Kidney (tissue), 14 donors: ENCODE data around the gene ZNF618. TPM values are rescaled to one million over a fixed set of nuclear protein-coding genes. Genes with fewer than 3 reads are reported as not detected.

Experiments used
- DNase-seq, 5 donors: peaks; one replicate each; pipeline ENCODE4 v3.0.0-alpha.2; 2013 to 2020
- FAIRE-seq: peaks from 2 replicates; lab custom pipeline; 2012; peaks lifted over from hg19 to GRCh38; lab: Jason Lieb, UNC
- H3K27ac ChIP-seq, 2 donors: one replicate each; pipeline ENCODE4 v1.7.0; 2013; ENCODE audit warnings: low read depth in 2 of 2, low read length in 2 of 2, inconsistent platforms in 1 of 2
- H3K27me3 ChIP-seq: one replicate; pipeline ENCODE4 v1.7.1; 2013; ENCODE audit warnings: low read length, inconsistent platforms; ENCODE audit not compliant: control insufficient read depth, insufficient read depth
- H3K36me3 ChIP-seq, 3 donors: one replicate each; pipeline versions ENCODE4 v1.7.0 to v1.7.1; 2013; ENCODE audit warnings: low read length in 3 of 3, control low read depth in 1 of 3, inconsistent platforms in 1 of 3; ENCODE audit not compliant: insufficient read depth in 3 of 3, control insufficient read depth in 2 of 3
- H3K4me1 ChIP-seq, 3 donors: one replicate each; pipeline versions ENCODE4 v1.7.0 to v1.7.1; 2013; ENCODE audit warnings: low read length in 3 of 3, inconsistent platforms in 1 of 3, low read depth in 1 of 3; ENCODE audit not compliant: control insufficient read depth in 2 of 3, insufficient read depth in 2 of 3
- H3K4me3 ChIP-seq, 3 donors: one replicate each; pipeline versions ENCODE4 v1.7.0 to v1.8.1; 2013; ENCODE audit warnings: low read length in 3 of 3, control low read depth in 1 of 3, inconsistent platforms in 1 of 3
- H3K9ac ChIP-seq, 3 donors: one replicate each; pipeline versions ENCODE4 v1.7.0 to v1.7.1; 2013; ENCODE audit warnings: low read length in 3 of 3, control low read depth in 1 of 3, inconsistent platforms in 1 of 3
- H3K9me3 ChIP-seq, 3 donors: one replicate each; pipeline versions ENCODE4 v1.7.0 to v1.7.1; 2013; ENCODE audit warnings: low read length in 3 of 3, control low read depth in 1 of 3, inconsistent platforms in 1 of 3; ENCODE audit not compliant: control insufficient read depth in 2 of 3, insufficient read depth in 1 of 3
- intact Hi-C: fragments of 100-400 bp; cut with DNase I; formaldehyde crosslinking; loops from one replicate; pipeline ENCODE4 v1.11.1; 2022
- polyA plus RNA-seq: library from polyadenylated mRNA; stranded (reverse); fragments of 350-450 nt; fragmentation: Illumina TruSeq; extraction: RNeasy Lipid Tissue Mini Kit (QIAGEN cat#74804); gene quantifications from one replicate; pipeline ENCODE4 v1.2.3, GENCODE V29; 2014; ENCODE audit warnings: low read depth, low replicate concordance; ENCODE audit not compliant: insufficient read depth
- total RNA-seq: library from RNA; stranded (reverse); fragmentation: NEBNext Ultra II Directional; extraction: Animal tissue kit (Norgen Biotek cat#: 25700); gene quantifications from one replicate; pipeline ENCODE4 v1.2.1, GENCODE V29; 2021
- TF ChIP-seq, protein P1 (sequence below): IDR thresholded peaks from 3 replicates; pipeline ENCODE4 v1.5.1; 2012; ENCODE audit warnings: mild to moderate bottlenecking, moderate library complexity, borderline replicate concordance; ENCODE audit not compliant: insufficient read depth; ENCODE audit errors: extremely low read depth
- donor health status: control.
- donor health status: control.
- donor health status: control.
- donor health status: control.
- donor health status: control.
- donor health status: DM: yes; HTN: yes; CAD: no.
- donor health status: Normal renal cell carcinoma (clear cell type).

The ZNF618 gene
- total and polyA plus RNA-seq, 2 donors from 2014 or later = 5.6 to 31.9 TPM

DNA sequence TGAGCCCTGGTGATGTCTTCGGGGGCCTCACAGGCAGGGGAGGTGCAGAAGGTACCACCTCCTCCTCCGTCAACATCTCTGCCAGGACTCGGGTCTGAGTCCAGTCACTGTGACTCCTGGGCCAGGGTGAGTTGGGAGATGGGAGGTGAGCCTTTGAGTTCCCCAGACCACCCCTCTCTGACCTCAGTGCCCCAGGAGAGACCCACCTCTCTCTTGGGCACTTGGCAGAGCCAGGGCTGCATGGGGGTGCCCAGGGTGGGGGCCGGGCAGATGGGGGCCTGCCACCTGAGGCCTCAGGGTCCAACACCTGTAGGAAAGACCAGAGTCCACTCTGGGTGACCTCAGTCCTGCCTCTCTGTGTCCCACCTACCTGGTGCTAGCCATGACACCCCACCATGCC lies 216.2 kb downstream of the ZNF618 start:
- H3K27ac ChIP-seq = no peak overlapping the region
- peaks cover 0 to 13% (median 10%) of the 10 kb centered on the region in 3 donors for H3K4me1 ChIP-seq
- FAIRE-seq (no peak), DNase-seq (peak in 1 of 5 donors; percentile 41)
- no peak overlapping the region for H3K4me3 ChIP-seq
- H3K9ac ChIP-seq = no peak overlapping the region
- intact Hi-C loops = no loop called here
- no peaks in the 10 kb centered on the region for H3K27me3 ChIP-seq
- peaks cover 0 to 36% (median 12%) of the 10 kb centered on the region in 3 donors for H3K36me3 ChIP-seq
- H3K9me3 ChIP-seq = no peaks in the 10 kb centered on the region
- TF ChIP-seq, protein P1, sequence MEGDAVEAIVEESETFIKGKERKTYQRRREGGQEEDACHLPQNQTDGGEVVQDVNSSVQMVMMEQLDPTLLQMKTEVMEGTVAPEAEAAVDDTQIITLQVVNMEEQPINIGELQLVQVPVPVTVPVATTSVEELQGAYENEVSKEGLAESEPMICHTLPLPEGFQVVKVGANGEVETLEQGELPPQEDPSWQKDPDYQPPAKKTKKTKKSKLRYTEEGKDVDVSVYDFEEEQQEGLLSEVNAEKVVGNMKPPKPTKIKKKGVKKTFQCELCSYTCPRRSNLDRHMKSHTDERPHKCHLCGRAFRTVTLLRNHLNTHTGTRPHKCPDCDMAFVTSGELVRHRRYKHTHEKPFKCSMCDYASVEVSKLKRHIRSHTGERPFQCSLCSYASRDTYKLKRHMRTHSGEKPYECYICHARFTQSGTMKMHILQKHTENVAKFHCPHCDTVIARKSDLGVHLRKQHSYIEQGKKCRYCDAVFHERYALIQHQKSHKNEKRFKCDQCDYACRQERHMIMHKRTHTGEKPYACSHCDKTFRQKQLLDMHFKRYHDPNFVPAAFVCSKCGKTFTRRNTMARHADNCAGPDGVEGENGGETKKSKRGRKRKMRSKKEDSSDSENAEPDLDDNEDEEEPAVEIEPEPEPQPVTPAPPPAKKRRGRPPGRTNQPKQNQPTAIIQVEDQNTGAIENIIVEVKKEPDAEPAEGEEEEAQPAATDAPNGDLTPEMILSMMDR = no peak

DNA sequence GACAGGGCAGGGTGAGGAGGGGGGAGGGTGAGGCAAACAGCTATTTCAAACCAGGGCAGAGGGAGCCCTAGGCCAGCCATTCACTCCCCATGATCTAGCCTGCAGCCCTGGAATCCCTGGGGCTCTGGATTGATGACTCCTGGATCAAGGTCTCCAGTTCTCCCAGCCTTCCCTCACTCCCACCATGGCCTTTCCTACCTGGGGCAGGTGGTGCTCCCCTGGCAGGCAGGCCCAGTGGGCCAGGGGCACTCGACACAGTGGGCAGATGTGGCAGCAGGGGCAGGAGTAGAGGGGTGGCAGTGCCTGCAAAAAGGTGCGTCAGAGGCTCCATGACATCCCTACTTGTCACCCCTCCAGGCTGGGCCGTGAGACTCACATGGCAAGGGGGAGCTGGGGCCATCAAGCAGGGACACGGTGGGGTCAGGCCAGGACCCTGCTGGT lies 216.9 kb downstream of the ZNF618 start:
- intact Hi-C loops = no loop called here
- Histone ChIP-seq H3K27ac (no peak overlapping the region), H3K9me3 (no peaks in the 10 kb centered on the region), H3K4me3 (no peak overlapping the region), H3K4me1 (peaks cover 0 to 18% (median 12%) of the 10 kb centered on the region in 3 donors), H3K27me3 (no peaks in the 10 kb centered on the region), H3K9ac (no peak overlapping the region), H3K36me3 (peaks cover 0 to 38% (median 12%) of the 10 kb centered on the region in 3 donors)
- TF ChIP-seq, protein P1 = no peak
- DNase-seq = peak in 1 of 5 donors; percentile 61
- FAIRE-seq = no peak

DNA sequence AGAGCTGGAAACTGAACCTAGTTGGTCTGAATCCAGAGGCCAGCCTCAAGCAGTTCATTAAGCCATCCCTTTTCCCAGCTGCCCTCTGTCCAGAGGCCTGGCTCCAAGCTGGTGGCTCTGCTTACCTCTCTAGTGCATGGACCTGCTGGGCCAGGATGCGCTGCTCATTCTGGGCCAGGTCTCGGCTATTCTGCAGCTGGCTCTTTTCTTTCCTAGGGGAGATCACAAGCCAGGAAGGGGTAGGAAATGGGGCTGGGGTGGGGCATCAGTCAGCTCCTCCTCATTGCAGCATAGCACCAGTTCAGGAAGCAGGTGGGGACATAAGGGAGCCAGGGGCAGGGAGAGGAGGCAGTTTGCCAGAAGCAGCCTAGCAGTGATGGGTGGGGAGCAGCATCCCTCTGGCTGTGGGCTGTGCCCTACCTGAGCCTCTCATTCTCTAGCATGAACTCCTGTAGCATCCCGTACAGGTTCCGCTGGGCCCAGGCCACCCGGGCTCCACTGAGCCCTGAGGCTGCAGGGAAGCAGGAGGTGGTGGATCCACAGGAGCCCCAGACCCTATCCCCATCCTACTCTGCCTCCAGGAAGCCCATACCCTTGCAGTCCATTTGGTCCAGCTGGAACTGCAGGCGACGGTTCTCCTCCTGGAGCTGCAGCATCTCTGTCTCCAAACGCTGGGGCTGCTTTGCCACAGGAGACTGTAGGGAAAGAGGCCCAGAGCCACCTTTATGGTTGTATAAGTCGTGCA lies 217.8 kb downstream of the ZNF618 start:
- no peak overlapping the region for H3K9ac ChIP-seq
- H3K4me1 ChIP-seq = peaks cover 0 to 18% (median 12%) of the 10 kb centered on the region in 3 donors
- no peak overlapping the region for H3K27ac ChIP-seq
- no peak overlapping the region for H3K4me3 ChIP-seq
- H3K9me3 ChIP-seq = no peaks in the 10 kb centered on the region
- TF ChIP-seq, protein P1 = no peak
- peaks cover 0 to 38% (median 12%) of the 10 kb centered on the region in 3 donors for H3K36me3 ChIP-seq
- no peaks in the 10 kb centered on the region for H3K27me3 ChIP-seq
- DNase-seq = peak in 1 of 5 donors; percentile 64
- intact Hi-C loops = no loop called here
- FAIRE-seq = no peak
